Osteocyte (in vitro differentiated cells): ENCODE data around the gene CHD5. TPM values are rescaled to one million over a fixed set of nuclear protein-coding genes. Genes with fewer than 3 reads are reported as not detected.
A peak's percentile ranks its signal among the peaks of the same experiment; 100 is the strongest.

ENCODE experiments used
- DNase-seq: peaks from one replicate; pipeline ENCODE4 v3.0.0; 2021; ENCODE audit warnings: mixed read lengths; ENCODE audit not compliant: unreplicated experiment; ENCODE audit errors: extremely low spot score
- H3K27ac Mint-ChIP-seq: one replicate; pipeline ENCODE4 v1.8.0; 2021; ENCODE audit warnings: mild to moderate bottlenecking, mixed read lengths; ENCODE audit not compliant: unreplicated experiment
- H3K27me3 Mint-ChIP-seq: one replicate; pipeline ENCODE4 v1.8.0; 2021; ENCODE audit warnings: mixed read lengths; ENCODE audit not compliant: unreplicated experiment
- H3K36me3 Mint-ChIP-seq: one replicate; pipeline ENCODE4 v1.8.0; 2021; ENCODE audit warnings: mixed read lengths; ENCODE audit not compliant: unreplicated experiment
- H3K4me1 Mint-ChIP-seq: one replicate; pipeline ENCODE4 v1.8.0; 2021; ENCODE audit warnings: mixed read lengths; ENCODE audit not compliant: unreplicated experiment
- H3K4me3 Mint-ChIP-seq: one replicate; pipeline ENCODE4 v1.8.0; 2021; ENCODE audit warnings: mild to moderate bottlenecking, moderate library complexity, mixed read lengths; ENCODE audit not compliant: unreplicated experiment
- H3K9me3 Mint-ChIP-seq: one replicate; pipeline ENCODE4 v1.8.0; 2021; ENCODE audit warnings: mixed read lengths; ENCODE audit not compliant: unreplicated experiment
- total RNA-seq: library from RNA; stranded (reverse); gene quantifications from 2 replicates; pipeline ENCODE4 v1.2.1, GENCODE V29; 2021
- TF ChIP-seq, protein P1 (sequence below): fragments of 200-600 bp; sonication (generic); IDR thresholded peaks from 2 replicates; pipeline ENCODE4 v1.5.0; 2021; ENCODE audit warnings: antibody characterized with exemption, mild to moderate bottlenecking, moderate library complexity

The CHD5 gene
- total RNA-seq, 1 donor from 2014 or later = 0.43 TPM

DNA sequence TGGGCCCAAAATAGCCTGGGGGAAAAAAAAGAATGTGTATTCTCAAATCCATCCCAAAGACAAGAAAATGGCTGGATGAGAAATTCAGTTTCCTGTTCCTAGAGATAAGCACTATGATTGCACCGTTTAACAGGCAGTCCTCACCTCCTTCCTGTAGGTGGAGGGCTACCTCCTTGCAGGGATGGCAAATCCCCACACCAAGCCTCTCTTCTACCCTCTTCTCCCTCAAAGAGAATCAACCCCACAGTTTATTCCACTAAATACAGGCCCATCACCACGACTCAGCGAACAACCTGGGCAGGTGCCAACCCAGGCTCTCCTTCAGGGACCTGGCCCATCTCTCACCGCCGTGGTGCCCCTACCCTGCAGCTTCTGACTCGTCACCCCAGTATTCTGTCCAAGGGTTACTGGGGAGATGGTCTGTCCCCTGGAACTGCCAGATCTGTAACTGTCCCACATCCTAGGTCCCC lies 3.4 kb upstream of the CHD5 start:
- H3K9me3 Mint-ChIP-seq = no peaks in the 10 kb centered on the region
- DNase-seq = no peak
- no peak overlapping the region for H3K4me3 Mint-ChIP-seq

DNA sequence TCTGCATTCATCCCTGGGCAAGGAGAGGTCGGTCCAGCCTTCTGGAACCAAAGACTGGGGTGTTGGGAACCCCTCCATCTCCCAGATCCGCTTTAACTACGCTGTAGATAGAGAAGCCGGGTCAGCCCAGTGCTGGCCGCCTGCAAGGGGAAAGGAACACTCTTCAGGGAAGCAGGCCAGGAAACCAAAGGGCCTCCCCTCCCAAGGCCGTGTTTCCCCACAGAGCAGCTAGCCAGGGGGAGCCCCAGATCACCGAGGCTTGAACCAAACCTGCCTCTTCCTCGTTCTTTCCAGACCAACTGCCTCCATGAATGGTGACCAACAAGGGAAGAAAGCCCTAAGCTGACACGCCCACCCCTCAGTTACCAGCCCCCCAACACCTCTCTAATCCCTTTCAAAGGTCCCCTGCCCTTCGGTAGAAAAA lies 1.2 kb upstream of the CHD5 start:
- Mint-ChIP-seq H3K9me3 (no peaks in the 10 kb centered on the region), H3K27me3 (peaks cover 50% of the 10 kb centered on the region), H3K36me3 (peaks cover 18% of the 10 kb centered on the region), H3K4me3 (peak overlapping the region; percentile 55), H3K4me1 (peaks cover 22% of the 10 kb centered on the region), H3K27ac (no peak overlapping the region)
- TF ChIP-seq, protein P1, sequence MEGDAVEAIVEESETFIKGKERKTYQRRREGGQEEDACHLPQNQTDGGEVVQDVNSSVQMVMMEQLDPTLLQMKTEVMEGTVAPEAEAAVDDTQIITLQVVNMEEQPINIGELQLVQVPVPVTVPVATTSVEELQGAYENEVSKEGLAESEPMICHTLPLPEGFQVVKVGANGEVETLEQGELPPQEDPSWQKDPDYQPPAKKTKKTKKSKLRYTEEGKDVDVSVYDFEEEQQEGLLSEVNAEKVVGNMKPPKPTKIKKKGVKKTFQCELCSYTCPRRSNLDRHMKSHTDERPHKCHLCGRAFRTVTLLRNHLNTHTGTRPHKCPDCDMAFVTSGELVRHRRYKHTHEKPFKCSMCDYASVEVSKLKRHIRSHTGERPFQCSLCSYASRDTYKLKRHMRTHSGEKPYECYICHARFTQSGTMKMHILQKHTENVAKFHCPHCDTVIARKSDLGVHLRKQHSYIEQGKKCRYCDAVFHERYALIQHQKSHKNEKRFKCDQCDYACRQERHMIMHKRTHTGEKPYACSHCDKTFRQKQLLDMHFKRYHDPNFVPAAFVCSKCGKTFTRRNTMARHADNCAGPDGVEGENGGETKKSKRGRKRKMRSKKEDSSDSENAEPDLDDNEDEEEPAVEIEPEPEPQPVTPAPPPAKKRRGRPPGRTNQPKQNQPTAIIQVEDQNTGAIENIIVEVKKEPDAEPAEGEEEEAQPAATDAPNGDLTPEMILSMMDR = no peak
- no peak for DNase-seq

More for the DNA sequence above, 3.4 kb upstream of the CHD5 start:
- H3K27me3 Mint-ChIP-seq = peaks cover 29% of the 10 kb centered on the region
- H3K4me1 Mint-ChIP-seq = peaks cover 24% of the 10 kb centered on the region
- no peak overlapping the region for H3K27ac Mint-ChIP-seq
- peaks cover 26% of the 10 kb centered on the region for H3K36me3 Mint-ChIP-seq
- TF ChIP-seq, protein P1 = no peak

GRCh38 chr1:6180707-6181311 lies 688 bp upstream of the CHD5 start:
- peaks cover 51% of the 10 kb centered on the region for H3K27me3 Mint-ChIP-seq
- no peaks in the 10 kb centered on the region for H3K9me3 Mint-ChIP-seq
- DNase-seq = no peak
- peaks cover 18% of the 10 kb centered on the region for H3K4me1 Mint-ChIP-seq
- H3K36me3 Mint-ChIP-seq = peaks cover 14% of the 10 kb centered on the region
- H3K27ac Mint-ChIP-seq = no peak overlapping the region
- TF ChIP-seq, protein P1 = no peak
- peak overlapping the region; percentile 55 for H3K4me3 Mint-ChIP-seq

GRCh38 chr1:6179564-6180175 lies 451 bp downstream of the CHD5 start:
- no peaks in the 10 kb centered on the region for H3K9me3 Mint-ChIP-seq
- peaks cover 17% of the 10 kb centered on the region for H3K4me1 Mint-ChIP-seq
- TF ChIP-seq, protein P1 = no peak
- DNase-seq = no peak
- no peak overlapping the region for H3K4me3 Mint-ChIP-seq
- no peak overlapping the region for H3K27ac Mint-ChIP-seq
- H3K27me3 Mint-ChIP-seq = peaks cover 51% of the 10 kb centered on the region
- peaks cover 8% of the 10 kb centered on the region for H3K36me3 Mint-ChIP-seq

GRCh38 chr1:6178751-6179563 lies 1.2 kb downstream of the CHD5 start:
- peaks cover under 1% of the 10 kb centered on the region for H3K36me3 Mint-ChIP-seq
- TF ChIP-seq, protein P1 = no peak
- no peak for DNase-seq
- H3K27ac Mint-ChIP-seq = no peak overlapping the region
- no peaks in the 10 kb centered on the region for H3K9me3 Mint-ChIP-seq
- peaks cover 17% of the 10 kb centered on the region for H3K4me1 Mint-ChIP-seq
- H3K4me3 Mint-ChIP-seq = peak overlapping the region; percentile 69
- peaks cover 51% of the 10 kb centered on the region for H3K27me3 Mint-ChIP-seq
